Measurements from ENCODE around the gene BDNF.

DNA sequence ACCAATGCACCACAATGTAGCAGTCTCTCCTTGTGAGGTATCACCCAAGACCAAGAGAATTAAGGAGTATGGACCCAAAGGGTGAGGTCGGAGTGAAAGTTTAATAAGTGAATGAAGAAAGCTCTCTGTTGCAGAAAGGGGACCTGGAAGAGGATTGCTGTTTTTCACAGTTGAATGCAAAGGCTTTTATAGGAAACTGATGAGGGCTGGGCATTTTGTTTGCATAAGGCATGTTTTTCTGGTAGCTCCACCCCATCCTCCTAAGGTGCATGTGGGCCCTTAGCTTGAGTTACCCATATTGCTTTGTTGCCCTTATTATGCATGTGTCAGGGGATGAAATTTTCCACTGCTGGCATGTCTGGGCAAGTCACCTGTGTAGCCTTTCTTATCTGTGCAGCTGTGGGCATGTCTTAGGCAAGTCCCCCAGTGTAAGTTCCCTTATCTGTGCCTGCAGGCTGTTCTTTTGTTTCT is 64.7 kb downstream of the BDNF start:
- TF ChIP-seq, protein P1, sequence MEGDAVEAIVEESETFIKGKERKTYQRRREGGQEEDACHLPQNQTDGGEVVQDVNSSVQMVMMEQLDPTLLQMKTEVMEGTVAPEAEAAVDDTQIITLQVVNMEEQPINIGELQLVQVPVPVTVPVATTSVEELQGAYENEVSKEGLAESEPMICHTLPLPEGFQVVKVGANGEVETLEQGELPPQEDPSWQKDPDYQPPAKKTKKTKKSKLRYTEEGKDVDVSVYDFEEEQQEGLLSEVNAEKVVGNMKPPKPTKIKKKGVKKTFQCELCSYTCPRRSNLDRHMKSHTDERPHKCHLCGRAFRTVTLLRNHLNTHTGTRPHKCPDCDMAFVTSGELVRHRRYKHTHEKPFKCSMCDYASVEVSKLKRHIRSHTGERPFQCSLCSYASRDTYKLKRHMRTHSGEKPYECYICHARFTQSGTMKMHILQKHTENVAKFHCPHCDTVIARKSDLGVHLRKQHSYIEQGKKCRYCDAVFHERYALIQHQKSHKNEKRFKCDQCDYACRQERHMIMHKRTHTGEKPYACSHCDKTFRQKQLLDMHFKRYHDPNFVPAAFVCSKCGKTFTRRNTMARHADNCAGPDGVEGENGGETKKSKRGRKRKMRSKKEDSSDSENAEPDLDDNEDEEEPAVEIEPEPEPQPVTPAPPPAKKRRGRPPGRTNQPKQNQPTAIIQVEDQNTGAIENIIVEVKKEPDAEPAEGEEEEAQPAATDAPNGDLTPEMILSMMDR (IDR thresholded peaks at IDR 0.05): no peak
- TF ChIP-seq POLR2A (IDR thresholded peaks at IDR 0.05): no peak
